Measurements from ENCODE around the gene YTHDC2.

GRCh38 chr5:113491022-113491421, 22.5 kb upstream of the YTHDC2 start:
- TF ChIP-seq, protein P1, sequence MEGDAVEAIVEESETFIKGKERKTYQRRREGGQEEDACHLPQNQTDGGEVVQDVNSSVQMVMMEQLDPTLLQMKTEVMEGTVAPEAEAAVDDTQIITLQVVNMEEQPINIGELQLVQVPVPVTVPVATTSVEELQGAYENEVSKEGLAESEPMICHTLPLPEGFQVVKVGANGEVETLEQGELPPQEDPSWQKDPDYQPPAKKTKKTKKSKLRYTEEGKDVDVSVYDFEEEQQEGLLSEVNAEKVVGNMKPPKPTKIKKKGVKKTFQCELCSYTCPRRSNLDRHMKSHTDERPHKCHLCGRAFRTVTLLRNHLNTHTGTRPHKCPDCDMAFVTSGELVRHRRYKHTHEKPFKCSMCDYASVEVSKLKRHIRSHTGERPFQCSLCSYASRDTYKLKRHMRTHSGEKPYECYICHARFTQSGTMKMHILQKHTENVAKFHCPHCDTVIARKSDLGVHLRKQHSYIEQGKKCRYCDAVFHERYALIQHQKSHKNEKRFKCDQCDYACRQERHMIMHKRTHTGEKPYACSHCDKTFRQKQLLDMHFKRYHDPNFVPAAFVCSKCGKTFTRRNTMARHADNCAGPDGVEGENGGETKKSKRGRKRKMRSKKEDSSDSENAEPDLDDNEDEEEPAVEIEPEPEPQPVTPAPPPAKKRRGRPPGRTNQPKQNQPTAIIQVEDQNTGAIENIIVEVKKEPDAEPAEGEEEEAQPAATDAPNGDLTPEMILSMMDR (IDR thresholded peaks at IDR 0.05) = no peak
- TF ChIP-seq POLR2A (IDR thresholded peaks at IDR 0.05) (no peak), POLR2AphosphoS5 (IDR thresholded peaks at IDR 0.05) (no peak)

Measured in upper lobe of left lung (tissue), 4 donors.